Measurements from ENCODE around the gene VWA8.

GRCh38 chr13:41971848-41972247 lies 10.9 kb upstream of the VWA8 start:
- no peak for TF ChIP-seq KLF9 (CRISPR knock-in tag; IDR thresholded peaks at IDR 0.05; ENCODE audit: low read depth)
- no peak for TF ChIP-seq IKZF1 (IDR thresholded peaks at IDR 0.05)
- TF ChIP-seq, protein P1, sequence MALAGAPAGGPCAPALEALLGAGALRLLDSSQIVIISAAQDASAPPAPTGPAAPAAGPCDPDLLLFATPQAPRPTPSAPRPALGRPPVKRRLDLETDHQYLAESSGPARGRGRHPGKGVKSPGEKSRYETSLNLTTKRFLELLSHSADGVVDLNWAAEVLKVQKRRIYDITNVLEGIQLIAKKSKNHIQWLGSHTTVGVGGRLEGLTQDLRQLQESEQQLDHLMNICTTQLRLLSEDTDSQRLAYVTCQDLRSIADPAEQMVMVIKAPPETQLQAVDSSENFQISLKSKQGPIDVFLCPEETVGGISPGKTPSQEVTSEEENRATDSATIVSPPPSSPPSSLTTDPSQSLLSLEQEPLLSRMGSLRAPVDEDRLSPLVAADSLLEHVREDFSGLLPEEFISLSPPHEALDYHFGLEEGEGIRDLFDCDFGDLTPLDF (CRISPR knock-in tag; IDR thresholded peaks at IDR 0.05), result no peak
- no peak for TF ChIP-seq CHD2 (IDR thresholded peaks at IDR 0.05; ENCODE audit: low read depth, low read length)
- TF ChIP-seq ZBTB42 (CRISPR knock-in tag; IDR thresholded peaks at IDR 0.05), result no peak
- TF ChIP-seq ZNF3 (CRISPR knock-in tag; IDR thresholded peaks at IDR 0.05), result no peak
